Kidney tubule cell (primary cell): ENCODE measurements around the gene PPP1R12A.

Experiments used
- DNase-seq: peaks from one replicate; pipeline ENCODE4 v3.0.0-alpha.2; 2018; ENCODE audit warnings: low spot score

PPP1R12A gene

GRCh38 chr12:79841248-79841877, 93.5 kb downstream of the PPP1R12A start:
- no peak for DNase-seq

- DNase-seq = no peak
Measured at GRCh38 chr12:79838359-79838758, 96.5 kb downstream of the PPP1R12A start.

- DNase-seq = no peak
Measured at GRCh38 chr12:79837575-79837974, 97.3 kb downstream of the PPP1R12A start.

- no peak for DNase-seq
Measured at GRCh38 chr12:79835377-79835843, 99.5 kb downstream of the PPP1R12A start.

GRCh38 chr12:79834712-79835376, 100.1 kb downstream of the PPP1R12A start:
- peak; percentile 36 for DNase-seq

GRCh38 chr12:79830440-79830839, 104.5 kb downstream of the PPP1R12A start:
- no peak for DNase-seq

GRCh38 chr12:79828924-79829323, 106.0 kb downstream of the PPP1R12A start:
- DNase-seq = no peak

- no peak for DNase-seq
Measured at GRCh38 chr12:79827484-79827883, 107.4 kb downstream of the PPP1R12A start.

GRCh38 chr12:79826267-79827128, 108.4 kb downstream of the PPP1R12A start:
- no peak for DNase-seq

GRCh38 chr12:79822475-79822874, 112.4 kb downstream of the PPP1R12A start:
- no peak for DNase-seq

GRCh38 chr12:79818856-79819255, 116.0 kb downstream of the PPP1R12A start:
- DNase-seq = no peak

- DNase-seq = peak; percentile 72
Measured at GRCh38 chr12:79784366-79785065, 150.4 kb downstream of the PPP1R12A start.

GRCh38 chr12:79782172-79782900, 152.6 kb downstream of the PPP1R12A start:
- DNase-seq = peak; percentile 14

- no peak for DNase-seq
Measured at GRCh38 chr12:79778802-79779448, 156.0 kb downstream of the PPP1R12A start.

GRCh38 chr12:79776111-79776510, 158.8 kb downstream of the PPP1R12A start:
- peak; percentile 35 for DNase-seq

GRCh38 chr12:79775355-79776027, 159.4 kb downstream of the PPP1R12A start:
- DNase-seq = no peak

- DNase-seq = no peak
Measured at GRCh38 chr12:79773896-79774295, 161.0 kb downstream of the PPP1R12A start.

- DNase-seq = no peak
Measured at GRCh38 chr12:79769860-79770485, 164.9 kb downstream of the PPP1R12A start.

- DNase-seq = no peak
Measured at GRCh38 chr12:79769189-79769859, 165.6 kb downstream of the PPP1R12A start.
